ENCODE data around the gene YY1.

YY1 gene

DNA sequence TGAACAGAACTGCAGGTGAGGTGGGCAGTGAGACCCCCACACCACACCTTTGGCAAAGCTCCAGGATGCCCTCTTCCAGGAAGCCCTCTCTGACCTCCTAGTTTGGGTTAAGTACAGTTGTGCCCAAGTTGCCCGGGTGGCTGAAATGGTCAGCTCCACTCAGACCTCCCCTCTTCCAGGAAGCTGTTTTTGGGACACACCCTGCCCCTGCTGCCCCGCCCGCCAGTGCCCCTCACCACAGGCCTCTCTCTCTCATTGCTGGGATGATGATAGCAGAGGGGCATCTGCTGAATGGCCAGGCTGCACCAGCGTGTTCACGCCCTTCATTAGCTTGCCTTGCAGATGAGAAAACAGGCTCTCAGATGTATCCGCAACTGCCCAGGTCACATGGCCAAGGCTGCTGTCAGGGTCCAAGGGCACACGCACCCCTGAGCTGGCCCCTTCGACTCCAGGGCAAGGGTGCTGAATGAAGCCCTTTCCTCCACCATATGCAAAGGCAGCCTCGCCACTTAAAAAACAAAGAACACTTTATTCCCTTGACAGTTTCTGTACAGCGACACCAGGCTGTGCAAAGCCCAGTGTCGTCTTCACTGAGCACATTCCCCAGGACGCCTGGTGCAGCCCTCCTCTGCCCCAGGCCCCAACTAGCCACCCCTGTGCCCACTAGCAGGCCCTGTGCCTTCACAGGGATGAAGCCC lies 51.8 kb downstream of the YY1 start:
- Histone ChIP-seq H3K4me1 (ENCODE audit: control insufficient read depth, insufficient read depth, low read length) (peaks cover 12% of the 10 kb centered on the region), H3K27ac (ENCODE audit: insufficient read depth, low read depth, low read length, poor library complexity, severe bottlenecking) (no peak overlapping the region), H3K4me3 (ENCODE audit: insufficient read depth, low read depth, low read length) (no peak overlapping the region), H3K9me3 (ENCODE audit: control insufficient read depth, low read length) (no peaks in the 10 kb centered on the region), H3K27me3 (ENCODE audit: control insufficient read depth, insufficient read depth, low read length, poor library complexity, severe bottlenecking) (no peaks in the 10 kb centered on the region), H3K36me3 (ENCODE audit: control insufficient read depth, insufficient read depth, low read length) (peaks cover 9% of the 10 kb centered on the region)
- 93 to 94% methylated on average over 12 of the region's 12 CpGs for WGBS, 2 experiments

DNA sequence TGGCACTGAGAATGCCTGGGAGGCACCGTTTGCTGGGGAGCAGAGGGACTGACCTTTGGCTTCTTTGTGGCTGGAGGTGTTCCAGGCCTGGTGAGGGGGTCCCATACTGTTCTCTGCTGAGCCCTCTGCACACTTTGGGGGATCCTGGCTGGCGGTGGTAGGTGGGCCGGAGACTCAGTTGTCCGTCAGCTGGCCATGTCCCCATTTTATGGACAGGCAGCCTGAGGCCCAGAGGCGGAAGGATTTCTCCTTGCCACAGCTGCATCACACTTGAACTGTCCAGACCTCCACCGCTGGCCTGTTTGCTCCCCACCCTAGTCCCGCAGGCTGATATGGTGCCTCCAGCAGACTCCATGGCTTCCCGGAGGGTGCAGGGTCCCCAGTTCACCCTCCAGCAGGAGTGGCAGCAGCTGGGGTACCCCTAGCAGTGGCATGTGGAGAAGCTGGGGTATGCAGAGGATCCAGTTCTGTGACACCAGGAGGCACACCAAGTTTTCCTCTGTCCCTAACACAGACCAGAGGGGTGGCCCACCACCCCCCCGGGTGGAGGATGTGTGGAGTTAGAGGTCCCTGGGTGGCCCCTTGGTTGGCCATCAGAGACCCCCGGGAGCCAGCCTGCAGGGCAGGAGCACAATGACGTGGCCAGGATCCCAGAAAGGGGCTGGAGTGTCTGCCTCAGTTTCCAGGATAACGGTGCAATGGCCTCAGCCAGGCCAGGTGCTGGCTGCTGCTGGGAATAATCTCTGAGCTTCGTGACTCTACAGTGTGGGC lies 52.5 kb downstream of the YY1 start:
- Histone ChIP-seq H3K4me3 (ENCODE audit: insufficient read depth, low read depth, low read length) (no peak overlapping the region), H3K9me3 (ENCODE audit: control insufficient read depth, low read length) (no peaks in the 10 kb centered on the region), H3K36me3 (ENCODE audit: control insufficient read depth, insufficient read depth, low read length) (peaks cover 9% of the 10 kb centered on the region), H3K27ac (ENCODE audit: insufficient read depth, low read depth, low read length, poor library complexity, severe bottlenecking) (no peak overlapping the region), H3K27me3 (ENCODE audit: control insufficient read depth, insufficient read depth, low read length, poor library complexity, severe bottlenecking) (no peaks in the 10 kb centered on the region), H3K4me1 (ENCODE audit: control insufficient read depth, insufficient read depth, low read length) (peaks cover 12% of the 10 kb centered on the region)
- 94 to 95% methylated on average over 13 of the region's 13 CpGs for WGBS, 2 experiments

DNA sequence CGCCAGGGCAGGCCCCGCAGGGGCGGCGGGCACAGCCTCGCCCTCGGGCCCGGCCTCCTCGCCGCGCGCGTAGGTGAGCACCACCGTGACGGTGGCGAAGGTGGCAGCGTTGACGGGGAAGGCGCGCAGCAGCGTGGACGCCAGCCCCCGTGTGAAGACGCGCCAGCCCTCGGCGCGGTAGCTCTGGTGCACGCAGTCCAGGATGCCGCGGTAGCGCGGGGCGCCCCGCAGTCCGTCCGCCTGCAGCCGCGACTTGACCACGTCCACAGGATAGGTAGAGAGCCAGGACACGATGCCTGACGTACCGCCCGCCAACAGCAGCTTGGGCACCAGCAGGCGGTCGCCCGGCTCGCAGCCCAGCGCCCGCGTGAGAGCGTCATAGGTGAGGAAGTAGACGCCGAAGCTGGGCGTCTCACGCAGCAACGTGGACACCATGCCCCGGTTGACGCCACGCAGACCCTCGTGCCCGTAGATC lies 53.4 kb downstream of the YY1 start:
- Histone ChIP-seq H3K4me3 (ENCODE audit: insufficient read depth, low read depth, low read length) (no peak overlapping the region), H3K36me3 (ENCODE audit: control insufficient read depth, insufficient read depth, low read length) (peaks cover 9% of the 10 kb centered on the region), H3K9me3 (ENCODE audit: control insufficient read depth, low read length) (no peaks in the 10 kb centered on the region), H3K4me1 (ENCODE audit: control insufficient read depth, insufficient read depth, low read length) (peaks cover 12% of the 10 kb centered on the region), H3K27ac (ENCODE audit: insufficient read depth, low read depth, low read length, poor library complexity, severe bottlenecking) (no peak overlapping the region), H3K27me3 (ENCODE audit: control insufficient read depth, insufficient read depth, low read length, poor library complexity, severe bottlenecking) (no peaks in the 10 kb centered on the region)
- 95% methylated on average over 61 of the region's 61 CpGs for WGBS, 2 experiments

DNA sequence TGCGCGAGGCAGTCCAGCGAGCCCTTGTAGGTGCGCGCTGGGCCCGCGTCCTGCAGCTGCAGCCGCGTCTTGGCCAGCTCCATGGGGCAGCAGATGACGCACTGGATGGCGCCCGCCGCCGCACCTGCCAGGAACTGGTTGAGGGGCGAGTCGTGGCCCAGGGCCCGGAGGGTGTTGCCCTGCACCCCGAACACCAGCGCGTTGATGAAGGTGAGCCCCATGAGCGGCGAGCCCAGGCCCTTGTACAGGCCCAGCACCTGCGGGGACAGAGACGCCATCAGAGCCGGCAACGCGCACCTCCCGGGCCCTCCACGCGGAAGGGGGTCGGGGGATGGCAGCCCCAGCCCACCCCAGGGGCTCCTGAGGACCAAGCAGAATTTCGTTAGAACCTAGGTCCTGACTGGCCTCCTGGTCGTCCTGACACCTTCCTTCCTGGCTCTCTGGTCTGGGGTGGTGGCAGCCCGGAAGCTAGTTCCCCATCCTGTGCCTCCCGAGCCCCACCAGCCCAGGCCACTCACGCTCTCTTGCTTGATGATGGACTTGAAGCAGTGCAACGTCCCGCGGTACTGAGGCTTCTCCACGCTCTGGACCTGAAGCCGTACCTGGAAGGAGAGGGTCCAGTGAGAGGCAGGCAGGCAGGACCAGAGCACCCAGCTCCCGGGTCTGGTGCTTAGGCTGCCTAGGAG lies 54.0 kb downstream of the YY1 start:
- H3K27ac ChIP-seq (ENCODE audit: insufficient read depth, low read depth, low read length, poor library complexity, severe bottlenecking) = no peak overlapping the region
- no peak overlapping the region for H3K4me3 ChIP-seq (ENCODE audit: insufficient read depth, low read depth, low read length)
- peaks cover 12% of the 10 kb centered on the region for H3K4me1 ChIP-seq (ENCODE audit: control insufficient read depth, insufficient read depth, low read length)
- H3K9me3 ChIP-seq (ENCODE audit: control insufficient read depth, low read length) = no peaks in the 10 kb centered on the region
- H3K36me3 ChIP-seq (ENCODE audit: control insufficient read depth, insufficient read depth, low read length) = peaks cover 9% of the 10 kb centered on the region
- 96 to 97% methylated on average over 42 of the region's 42 CpGs for WGBS, 2 experiments
- H3K27me3 ChIP-seq (ENCODE audit: control insufficient read depth, insufficient read depth, low read length, poor library complexity, severe bottlenecking) = no peaks in the 10 kb centered on the region

DNA sequence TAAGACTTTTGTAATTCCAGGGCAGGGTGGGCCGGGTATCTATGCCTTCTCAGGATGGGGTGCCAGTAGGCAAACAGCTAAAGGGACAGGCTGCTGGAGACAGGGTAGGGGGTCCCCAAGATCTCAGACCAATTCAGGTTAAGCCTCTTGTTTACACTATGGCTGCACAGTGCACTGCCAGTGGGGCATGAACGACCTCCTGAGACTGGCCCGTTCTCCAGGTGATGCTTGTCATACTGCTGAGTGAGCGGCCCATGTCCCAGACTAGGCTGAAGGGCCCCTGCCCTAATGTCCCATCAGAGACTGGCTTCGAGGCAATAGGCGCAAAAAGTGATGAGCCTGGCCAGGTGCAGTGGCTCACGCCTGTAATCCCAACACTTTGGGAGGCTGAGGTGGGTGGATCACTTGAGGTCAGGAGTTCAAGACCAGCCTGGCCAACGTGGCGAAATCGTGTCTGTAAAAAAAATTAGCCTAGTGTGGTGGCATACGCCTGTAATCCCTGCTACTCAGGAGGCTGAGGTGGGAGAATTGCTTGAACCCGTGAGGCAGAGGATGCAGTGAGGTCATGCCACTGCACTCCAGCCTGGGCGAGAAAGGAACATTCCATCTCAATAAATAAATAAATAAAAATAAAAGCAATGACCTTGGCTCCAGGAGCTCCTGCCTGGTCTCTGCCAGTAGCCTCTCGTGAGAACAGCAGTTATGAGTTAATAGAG lies 54.7 kb downstream of the YY1 start:
- Histone ChIP-seq H3K4me3 (ENCODE audit: insufficient read depth, low read depth, low read length) (no peak overlapping the region), H3K27ac (ENCODE audit: insufficient read depth, low read depth, low read length, poor library complexity, severe bottlenecking) (no peak overlapping the region), H3K4me1 (ENCODE audit: control insufficient read depth, insufficient read depth, low read length) (peaks cover 12% of the 10 kb centered on the region), H3K27me3 (ENCODE audit: control insufficient read depth, insufficient read depth, low read length, poor library complexity, severe bottlenecking) (no peaks in the 10 kb centered on the region), H3K9me3 (ENCODE audit: control insufficient read depth, low read length) (no peaks in the 10 kb centered on the region), H3K36me3 (ENCODE audit: control insufficient read depth, insufficient read depth, low read length) (peaks cover 9% of the 10 kb centered on the region)
- WGBS, 2 experiments = 90 to 93% methylated on average over 13 to 14 of the region's 14 CpGs

DNA sequence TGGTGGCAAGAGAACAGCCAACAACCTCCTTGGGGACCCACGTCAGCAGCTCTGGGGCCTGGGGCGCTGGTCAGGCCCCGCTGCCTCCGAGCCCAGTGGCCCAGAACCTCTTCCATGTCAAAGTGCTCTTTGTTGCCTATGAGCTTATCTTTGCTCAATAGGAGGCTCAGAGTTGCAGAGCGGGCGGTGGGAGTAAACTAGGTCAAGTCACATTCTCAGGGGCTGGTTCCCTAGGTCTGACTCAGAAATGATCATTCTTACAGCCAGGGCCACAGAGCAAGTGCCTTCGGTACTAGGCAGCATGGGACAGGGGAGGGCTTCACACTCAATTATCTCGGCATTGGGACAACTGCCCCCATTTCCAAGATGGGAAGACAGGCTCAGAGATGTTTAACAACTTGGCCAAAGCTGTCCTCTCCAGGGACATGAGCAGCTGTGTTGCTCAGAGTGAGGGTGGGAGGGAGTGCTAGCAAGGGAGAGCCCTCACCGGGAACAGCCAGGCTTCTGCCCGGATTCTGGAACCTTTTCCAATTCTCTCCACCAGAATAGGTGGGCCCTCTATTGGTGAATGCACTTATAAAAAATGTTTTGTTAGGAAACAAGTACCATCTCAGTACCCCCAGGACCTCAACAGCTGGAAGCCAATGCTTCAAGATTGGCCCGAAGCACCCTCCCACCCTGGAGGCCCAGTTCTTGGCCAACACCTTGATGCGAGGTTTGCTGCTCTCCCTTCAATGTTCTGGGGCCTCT lies 55.4 kb downstream of the YY1 start:
- no peaks in the 10 kb centered on the region for H3K27me3 ChIP-seq (ENCODE audit: control insufficient read depth, insufficient read depth, low read length, poor library complexity, severe bottlenecking)
- H3K27ac ChIP-seq (ENCODE audit: insufficient read depth, low read depth, low read length, poor library complexity, severe bottlenecking) = no peak overlapping the region
- peaks cover 9% of the 10 kb centered on the region for H3K36me3 ChIP-seq (ENCODE audit: control insufficient read depth, insufficient read depth, low read length)
- no peak overlapping the region for H3K4me3 ChIP-seq (ENCODE audit: insufficient read depth, low read depth, low read length)
- peaks cover 12% of the 10 kb centered on the region for H3K4me1 ChIP-seq (ENCODE audit: control insufficient read depth, insufficient read depth, low read length)
- no peaks in the 10 kb centered on the region for H3K9me3 ChIP-seq (ENCODE audit: control insufficient read depth, low read length)
- WGBS, 2 experiments = 92 to 94% methylated on average over 12 of the region's 12 CpGs

DNA sequence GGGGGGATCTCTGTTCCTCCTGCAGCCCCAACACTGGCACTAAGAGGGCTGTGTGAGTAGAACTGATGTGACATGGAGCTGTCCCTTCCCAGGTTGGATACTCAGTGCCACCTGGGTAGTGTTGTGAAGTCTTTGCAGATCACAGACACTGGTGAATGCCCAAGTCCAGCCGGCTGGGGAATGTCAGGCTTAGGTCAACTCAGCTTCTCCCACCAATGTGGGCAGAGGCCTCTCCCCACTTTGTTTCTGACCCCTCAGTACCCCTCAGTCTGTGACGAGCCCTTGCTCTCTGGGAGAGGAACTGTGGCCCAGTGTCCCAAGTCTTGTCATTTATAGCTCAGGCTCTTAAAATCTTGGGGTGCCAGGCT lies 56.0 kb downstream of the YY1 start:
- Histone ChIP-seq H3K9me3 (ENCODE audit: control insufficient read depth, low read length) (no peaks in the 10 kb centered on the region), H3K27me3 (ENCODE audit: control insufficient read depth, insufficient read depth, low read length, poor library complexity, severe bottlenecking) (no peaks in the 10 kb centered on the region), H3K36me3 (ENCODE audit: control insufficient read depth, insufficient read depth, low read length) (peaks cover 9% of the 10 kb centered on the region), H3K27ac (ENCODE audit: insufficient read depth, low read depth, low read length, poor library complexity, severe bottlenecking) (no peak overlapping the region), H3K4me1 (ENCODE audit: control insufficient read depth, insufficient read depth, low read length) (peaks cover 12% of the 10 kb centered on the region), H3K4me3 (ENCODE audit: insufficient read depth, low read depth, low read length) (no peak overlapping the region)
- WGBS, 2 experiments = 95 to 97% methylated on average over 2 of the region's 2 CpGs

DNA sequence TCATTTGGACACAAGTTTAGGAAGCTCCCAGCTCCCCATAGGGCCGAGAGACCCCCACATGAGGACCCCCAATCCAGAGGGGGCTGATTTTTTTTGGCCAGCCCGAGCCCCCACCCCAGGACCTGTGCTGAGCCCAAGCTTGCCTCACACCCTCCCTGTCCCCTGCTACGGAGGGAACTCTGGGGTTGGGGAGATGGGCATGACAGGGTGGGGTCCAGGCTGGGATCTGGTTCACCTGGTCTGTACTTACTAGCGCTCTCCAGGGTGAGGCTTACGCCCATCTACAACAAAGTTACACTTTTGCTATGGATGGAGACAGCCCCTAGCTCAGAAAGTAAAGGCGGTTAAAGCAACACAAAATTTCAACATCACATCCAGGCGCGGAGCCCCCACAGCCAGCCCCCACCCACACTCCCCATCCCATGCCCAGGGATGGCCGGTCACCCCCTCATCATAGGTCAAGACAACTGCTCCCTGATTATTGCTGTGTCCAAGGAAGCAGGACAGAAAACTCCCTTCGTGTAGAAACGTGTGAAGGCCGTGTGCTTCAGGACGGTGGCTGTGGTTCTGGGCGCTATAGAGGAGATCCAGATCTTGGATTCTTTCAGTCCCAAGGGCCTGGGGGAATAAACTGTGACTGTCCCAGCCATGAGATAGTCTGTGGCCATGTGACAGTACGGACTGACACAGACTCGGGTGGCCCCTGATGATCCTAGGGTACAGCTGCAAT lies 56.6 kb downstream of the YY1 start:
- WGBS, 2 experiments = 94 to 95% methylated on average over 16 of the region's 16 CpGs
- Histone ChIP-seq H3K27ac (ENCODE audit: insufficient read depth, low read depth, low read length, poor library complexity, severe bottlenecking) (no peak overlapping the region), H3K4me3 (ENCODE audit: insufficient read depth, low read depth, low read length) (no peak overlapping the region), H3K36me3 (ENCODE audit: control insufficient read depth, insufficient read depth, low read length) (peaks cover 9% of the 10 kb centered on the region), H3K9me3 (ENCODE audit: control insufficient read depth, low read length) (no peaks in the 10 kb centered on the region), H3K4me1 (ENCODE audit: control insufficient read depth, insufficient read depth, low read length) (peaks cover 8% of the 10 kb centered on the region), H3K27me3 (ENCODE audit: control insufficient read depth, insufficient read depth, low read length, poor library complexity, severe bottlenecking) (no peaks in the 10 kb centered on the region)

DNA sequence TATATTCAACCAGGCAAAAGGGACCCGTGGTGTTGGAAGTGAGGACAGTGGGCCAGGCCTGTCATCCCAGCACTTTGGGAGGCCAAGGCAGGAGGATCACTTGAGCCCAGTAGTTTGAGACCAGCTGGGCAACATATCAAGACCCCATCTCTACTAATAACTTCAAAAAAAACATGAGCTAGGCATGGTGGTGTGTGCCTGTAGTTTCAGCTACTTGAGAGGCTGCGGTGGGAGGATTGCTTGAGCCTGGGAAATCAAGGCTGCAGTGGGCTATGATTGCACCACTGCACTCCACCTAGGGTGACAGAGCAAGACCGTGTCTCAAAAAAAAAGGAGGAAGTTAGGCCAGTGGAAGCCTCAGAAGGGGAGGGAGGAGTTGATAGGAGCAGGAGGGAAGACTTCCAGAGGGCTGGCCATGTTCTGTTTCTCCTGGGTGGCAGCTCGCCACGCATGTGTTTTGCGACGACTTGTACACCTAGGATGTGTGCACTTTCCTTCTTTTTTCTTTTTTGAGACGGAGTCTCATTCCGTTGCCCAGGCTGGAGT lies 57.2 kb downstream of the YY1 start:
- 85 to 95% methylated on average over 9 of the region's 9 CpGs for WGBS, 2 experiments
- Histone ChIP-seq H3K27me3 (ENCODE audit: control insufficient read depth, insufficient read depth, low read length, poor library complexity, severe bottlenecking) (no peaks in the 10 kb centered on the region), H3K9me3 (ENCODE audit: control insufficient read depth, low read length) (no peaks in the 10 kb centered on the region), H3K27ac (ENCODE audit: insufficient read depth, low read depth, low read length, poor library complexity, severe bottlenecking) (no peak overlapping the region), H3K4me3 (ENCODE audit: insufficient read depth, low read depth, low read length) (no peak overlapping the region), H3K4me1 (ENCODE audit: control insufficient read depth, insufficient read depth, low read length) (peaks cover 2% of the 10 kb centered on the region), H3K36me3 (ENCODE audit: control insufficient read depth, insufficient read depth, low read length) (peaks cover 9% of the 10 kb centered on the region)
